GM21423 (cell line): ENCODE results near the gene TARS3.
A peak's percentile ranks its signal among the peaks of the same experiment; 100 is the strongest.
"Not testable (repeated sequence)": the region's sequence is repeated elsewhere in the genome, so short reads cannot be mapped to it uniquely, and the experiment has no call there.

Experiments
- ATAC-seq: cut with Tn5 transposase; IDR thresholded peaks from one replicate; pipeline ENCODE4 v1.9.1; 2021; ENCODE audit warnings: mild to moderate bottlenecking, moderate library complexity; ENCODE audit not compliant: unreplicated experiment

Gene TARS3

GRCh38 chr15:101657171-101657570, 67.1 kb downstream of the TARS3 start:
- ATAC-seq: no peak

- not testable (repeated sequence) for ATAC-seq
Measured at GRCh38 chr15:101654624-101655337, 69.5 kb downstream of the TARS3 start.

- no peak for ATAC-seq
Measured at GRCh38 chr15:101654171-101654570, 70.1 kb downstream of the TARS3 start.

GRCh38 chr15:101652786-101653430, 71.4 kb downstream of the TARS3 start:
- ATAC-seq: no peak

GRCh38 chr15:101652098-101652785, 72.0 kb downstream of the TARS3 start, which contains the start of gene TM2D3:
TM2D3 (minus strand) TSS chr15:101652381; CDS start chr15:101652361, 20 bp downstream.
- ATAC-seq: peak; percentile 91

GRCh38 chr15:101651554-101652097, 72.6 kb downstream of the TARS3 start:
- ATAC-seq: peak; percentile 46

- ATAC-seq: no peak
Measured at GRCh38 chr15:101650145-101650544, 74.1 kb downstream of the TARS3 start.

GRCh38 chr15:101648356-101648755, 75.9 kb downstream of the TARS3 start:
- no peak for ATAC-seq

GRCh38 chr15:101647251-101647650, 77.0 kb downstream of the TARS3 start:
- no peak for ATAC-seq

GRCh38 chr15:101646672-101647071, 77.6 kb downstream of the TARS3 start:
- ATAC-seq: no peak

- no peak for ATAC-seq
Measured at GRCh38 chr15:101642361-101642760, 81.9 kb downstream of the TARS3 start.

GRCh38 chr15:101641894-101642293, 82.4 kb downstream of the TARS3 start:
- peak; percentile 66 for ATAC-seq

GRCh38 chr15:101641129-101641764, 83.0 kb downstream of the TARS3 start:
- ATAC-seq: no peak

GRCh38 chr15:101639667-101640066, 84.6 kb downstream of the TARS3 start:
- no peak for ATAC-seq

GRCh38 chr15:101637919-101638318, 86.4 kb downstream of the TARS3 start:
- no peak for ATAC-seq

- ATAC-seq: no peak
Measured at GRCh38 chr15:101637516-101637915, 86.8 kb downstream of the TARS3 start.

- no peak for ATAC-seq
Measured at GRCh38 chr15:101637038-101637437, 87.2 kb downstream of the TARS3 start.

GRCh38 chr15:101635944-101636727, 88.1 kb downstream of the TARS3 start:
- no peak for ATAC-seq

GRCh38 chr15:101633356-101633755, 90.9 kb downstream of the TARS3 start:
- no peak for ATAC-seq

GRCh38 chr15:101626729-101627128, 97.5 kb downstream of the TARS3 start:
- ATAC-seq: not testable (repeated sequence)
